Posterior vena cava (tissue), 2 donors: Measurements from ENCODE around the gene DYRK2. TPM values are rescaled to one million over a fixed set of nuclear protein-coding genes. Genes with fewer than 3 reads are reported as not detected.
"Not testable (repeated sequence)": the region's sequence is repeated elsewhere in the genome, so short reads cannot be mapped to it uniquely, and the experiment has no call there.

ENCODE experiments used
- DNase-seq: peaks from one replicate; pipeline ENCODE4 v3.0.0-alpha.2; 2020; ENCODE audit warnings: low spot score
- intact Hi-C, 2 donors: fragments of 100-400 bp; cut with DNase I; formaldehyde crosslinking; loops; one replicate each; pipeline versions ENCODE4 v1.14.1 to v1.14.2; 2022 to 2023
- total RNA-seq, 2 donors: library from RNA; stranded (reverse); fragmentation: NEBNext Ultra II Directional; extraction: Animal tissue kit (Norgen Biotek cat#: 25700); gene quantifications; one replicate each; pipeline ENCODE4 v1.2.1, GENCODE V29; 2021
- donor health status: DM: yes; HTN: yes; CAD: no.
- donor health status: DM: yes; HTN: yes; CAD: no.

The DYRK2 gene
- total RNA-seq, 2 donors from 2014 or later: 44.3 to 47.8 TPM

DNA sequence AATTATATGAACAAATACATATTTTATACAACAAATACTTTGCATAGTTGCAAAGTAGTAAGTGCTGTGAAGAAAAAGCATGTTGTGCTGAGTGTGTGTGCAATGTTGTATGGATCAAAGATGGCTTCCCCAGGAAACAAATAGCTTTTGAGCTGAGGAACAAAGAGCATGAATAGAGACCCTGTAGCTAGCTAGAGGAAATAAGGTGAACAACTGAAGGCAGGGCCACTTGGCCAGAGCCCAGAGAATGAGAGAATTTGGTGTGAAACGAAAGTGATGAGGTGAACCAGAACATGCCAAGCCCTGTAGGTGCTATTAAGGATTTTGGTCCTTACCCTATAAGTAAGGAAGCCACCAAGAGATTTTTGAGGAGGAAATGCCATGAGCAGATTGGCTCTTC, 17.1 kb downstream of the DYRK2 start:
- no peak for DNase-seq
- intact Hi-C loops: loop anchor here in 1 of 2 donors (10.0 kb wide), 1 partner anchor 49 kb away; no protein-coding TSS in a partner anchor

DNA sequence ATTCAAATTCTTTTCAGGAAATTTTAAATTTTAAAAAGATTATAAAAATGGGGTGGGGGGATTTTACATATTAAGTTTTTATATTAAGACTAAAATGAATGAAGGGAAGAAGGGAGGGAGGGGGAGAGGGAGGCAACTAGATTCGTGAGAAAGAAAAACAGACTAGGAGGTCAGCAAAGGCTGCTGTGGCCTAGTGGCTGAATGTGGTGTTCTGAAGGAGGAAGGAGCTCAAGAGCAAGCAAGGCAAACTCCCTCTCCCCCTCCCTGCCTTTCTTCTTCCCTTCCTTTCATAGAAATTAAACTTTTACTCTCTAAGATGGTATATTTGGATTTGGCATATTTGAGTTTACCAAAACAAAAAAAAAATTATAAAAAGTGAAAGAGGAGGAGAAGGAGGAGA, 18.1 kb downstream of the DYRK2 start:
- DNase-seq: no peak
- intact Hi-C loops: loop anchor here in 1 of 2 donors (10.0 kb wide), 1 partner anchor 48 kb away; no protein-coding TSS in a partner anchor

GRCh38 chr12:67667276-67668073, 18.9 kb downstream of the DYRK2 start:
- intact Hi-C loops: loop anchor here in 1 of 2 donors (10.0 kb wide), 1 partner anchor 47 kb away; no protein-coding TSS in a partner anchor
- DNase-seq: peak; percentile 90

DNA sequence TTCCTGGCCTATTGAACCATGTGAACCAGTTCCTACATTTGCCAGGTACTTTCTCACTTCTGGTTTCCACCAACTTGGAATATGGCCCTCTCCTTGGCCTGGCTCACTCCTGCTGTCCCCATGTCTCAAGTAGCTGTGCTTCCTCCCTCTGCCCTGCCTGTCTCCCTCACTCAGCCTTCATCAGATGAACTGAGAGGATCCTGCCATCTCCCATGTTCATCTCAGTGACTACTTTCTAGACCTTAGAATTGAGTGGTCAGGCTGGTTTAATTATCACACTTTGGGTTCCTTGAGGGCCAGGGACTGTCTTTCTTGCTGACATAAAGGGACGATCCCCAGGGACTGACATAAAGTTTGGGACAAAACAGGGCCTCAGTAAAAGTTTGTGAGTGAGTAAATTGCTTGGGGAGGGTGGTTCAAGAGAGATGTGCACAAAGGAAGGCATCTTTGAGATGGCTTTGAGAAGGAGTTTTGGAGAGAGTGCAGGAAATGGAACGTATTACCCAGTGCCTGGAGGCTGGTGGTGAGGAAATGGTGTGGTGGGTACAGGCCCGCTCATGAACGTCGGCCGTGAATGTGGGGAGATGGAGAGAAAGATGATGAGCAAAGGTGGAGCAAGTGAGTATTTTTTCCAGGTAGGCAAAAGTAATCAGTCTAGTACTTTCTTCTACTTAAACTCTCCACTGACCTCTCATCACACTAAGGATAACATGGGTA, 20.8 kb downstream of the DYRK2 start:
- intact Hi-C loops: loop anchor here in 1 of 2 donors (10.0 kb wide), 1 partner anchor 45 kb away; no protein-coding TSS in a partner anchor
- DNase-seq: no peak

DNA sequence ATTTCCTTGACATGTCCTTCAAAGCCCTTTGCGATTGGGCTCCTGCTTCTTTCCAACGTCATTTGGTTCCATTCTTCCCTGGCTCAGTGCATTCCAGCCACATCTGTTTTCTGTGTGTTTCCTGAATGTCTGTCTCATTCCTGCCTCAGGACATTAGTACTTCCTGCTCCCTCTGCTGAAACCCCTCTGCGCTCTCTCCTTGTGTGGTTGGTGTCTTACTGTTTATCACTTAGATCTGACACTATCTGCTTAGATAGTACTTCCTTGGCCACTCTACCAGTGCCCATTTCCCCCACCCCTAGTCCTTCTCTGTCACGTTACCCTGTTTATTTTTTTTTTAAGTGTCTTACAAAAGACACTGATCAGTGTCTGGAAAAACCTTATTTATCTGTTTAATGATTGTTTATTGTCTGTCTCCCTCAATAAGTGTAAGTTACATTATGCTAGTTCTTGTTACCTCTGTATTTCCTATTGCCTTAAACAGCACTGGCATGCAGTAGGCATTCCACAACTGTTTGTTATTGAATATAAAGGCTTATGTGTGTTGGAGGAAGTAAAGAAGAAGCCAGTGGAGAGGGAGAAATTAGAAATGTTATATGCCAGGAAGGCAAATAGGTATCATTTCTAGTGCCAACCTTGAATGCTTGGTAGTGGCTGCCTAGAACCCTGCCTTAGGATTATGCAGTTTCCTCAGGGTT, 21.5 kb downstream of the DYRK2 start:
- intact Hi-C loops: loop anchor here in 1 of 2 donors (10.0 kb wide), 1 partner anchor 45 kb away; no protein-coding TSS in a partner anchor

GRCh38 chr12:67671419-67671818, 22.9 kb downstream of the DYRK2 start:
- intact Hi-C loops: no loop called here
- DNase-seq: no peak

More for the DNA sequence above, 21.5 kb downstream of the DYRK2 start:
- no peak for DNase-seq

- DNase-seq: no peak
- intact Hi-C loops: no loop called here
Observed at GRCh38 chr12:67671892-67672291, 23.3 kb downstream of the DYRK2 start.

DNA sequence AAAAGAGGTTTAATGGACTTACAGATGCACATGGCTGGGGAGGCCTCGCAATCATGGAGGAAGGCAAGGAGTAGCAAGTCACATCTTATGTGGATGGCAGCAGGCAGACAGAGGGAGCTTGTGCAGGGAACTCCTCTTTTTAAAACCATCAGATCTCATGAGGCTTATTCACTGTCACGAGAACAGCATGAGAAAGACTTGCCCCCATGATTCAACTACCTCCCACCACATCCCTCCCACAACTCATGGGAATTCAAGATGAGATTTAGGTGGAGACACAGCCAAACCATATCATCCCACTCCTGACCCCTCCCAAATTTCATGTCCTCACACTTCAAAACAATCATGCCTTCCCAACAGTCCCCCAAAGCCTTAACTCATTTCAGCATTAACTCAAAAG, 24.0 kb downstream of the DYRK2 start:
- intact Hi-C loops, DNase-seq: not testable (repeated sequence)

GRCh38 chr12:67673509-67673908, 25.0 kb downstream of the DYRK2 start:
- intact Hi-C loops, DNase-seq: not testable (repeated sequence)

DNA sequence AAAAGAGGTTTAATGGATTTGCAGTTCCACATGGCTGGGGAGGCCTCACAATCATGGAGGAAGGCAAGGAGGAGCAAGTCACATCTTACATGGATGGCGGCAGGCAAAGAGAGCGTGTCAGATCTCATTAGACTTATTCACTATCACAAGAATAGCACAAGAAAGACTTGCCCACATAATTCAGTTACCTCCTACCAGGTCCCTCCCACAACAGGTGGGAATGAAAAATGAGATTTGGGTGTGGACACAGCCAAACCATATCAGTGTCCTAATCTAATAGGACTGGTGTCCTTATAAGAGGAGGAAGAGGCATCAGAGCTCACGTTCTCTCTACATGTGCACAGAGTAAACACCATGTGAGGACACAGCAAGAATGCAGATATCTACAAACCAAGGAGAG, 25.9 kb downstream of the DYRK2 start:
- intact Hi-C loops: no loop called here
- no peak for DNase-seq

DNA sequence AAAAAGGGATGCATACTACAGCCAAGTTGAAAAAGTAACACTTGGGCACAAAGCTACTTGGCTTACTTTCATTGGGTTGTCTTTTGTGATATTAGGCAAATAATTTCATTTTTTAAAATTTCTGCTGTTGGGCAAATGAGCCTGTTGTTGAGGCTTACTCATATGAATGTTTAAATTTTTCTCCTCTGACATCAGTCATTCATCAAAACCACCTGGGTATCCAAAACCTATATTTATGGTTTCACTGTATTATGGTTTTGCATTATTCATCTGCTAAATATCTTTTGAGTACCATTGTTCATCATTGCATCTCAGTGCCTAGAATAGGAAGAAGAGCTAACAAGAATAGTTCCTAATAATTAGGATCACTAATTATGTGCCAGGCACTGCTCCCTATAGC, 28.1 kb downstream of the DYRK2 start:
- intact Hi-C loops: no loop called here
- DNase-seq: no peak

DNA sequence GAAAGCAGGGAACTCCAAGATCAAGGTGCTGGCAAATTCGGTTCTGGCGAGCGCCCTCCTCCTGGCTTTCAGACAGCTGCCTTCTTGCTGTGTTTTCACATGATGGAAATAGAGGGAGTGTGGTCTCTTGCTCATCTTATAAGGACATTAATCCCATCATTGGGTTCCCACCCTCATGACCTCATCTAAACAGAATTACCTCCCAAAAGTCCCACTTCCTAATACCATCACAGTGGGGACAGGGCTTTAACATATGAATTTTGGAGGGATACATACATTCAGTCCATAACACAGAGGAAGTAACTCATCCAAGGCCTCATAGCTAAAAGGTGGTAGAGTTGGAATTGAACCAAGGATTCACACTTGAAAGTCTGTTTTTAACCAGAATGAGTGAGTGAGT, 28.6 kb downstream of the DYRK2 start:
- DNase-seq: no peak
- intact Hi-C loops: no loop called here

DNA sequence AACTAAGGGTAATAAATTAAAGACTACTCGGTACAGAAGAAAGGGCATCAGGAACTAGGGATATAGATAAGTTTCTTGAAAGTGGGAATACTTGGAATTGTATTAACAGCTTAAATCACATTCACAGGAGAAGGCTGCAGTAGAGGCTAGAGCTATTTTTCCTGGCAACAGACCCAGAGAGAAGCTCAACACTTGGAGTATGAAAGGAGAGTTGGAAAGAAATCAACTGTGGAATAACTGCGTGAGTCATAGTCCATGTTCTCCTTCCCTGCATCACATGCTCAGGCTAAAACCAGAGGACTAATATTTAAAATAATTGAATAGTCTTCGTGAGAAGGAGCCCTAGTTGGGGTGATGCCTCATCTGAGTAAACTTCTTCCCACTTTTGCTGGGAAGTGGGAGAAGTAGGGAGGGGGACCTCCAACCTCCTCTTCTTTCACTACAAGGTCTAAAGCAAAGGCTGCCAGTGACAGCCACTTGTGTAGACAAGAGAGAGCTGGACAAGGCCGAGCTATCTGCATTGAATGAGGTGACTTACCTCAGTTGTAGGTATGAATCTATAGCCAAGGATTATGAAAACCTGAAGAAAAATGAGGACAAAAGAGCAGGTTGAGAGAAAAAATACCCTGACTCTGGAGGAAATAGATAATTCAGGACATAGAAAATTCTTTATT, 32.7 kb downstream of the DYRK2 start:
- intact Hi-C loops: no loop called here
- no peak for DNase-seq

- intact Hi-C loops: no loop called here
- no peak for DNase-seq
Observed at GRCh38 chr12:67681941-67682620, 33.5 kb downstream of the DYRK2 start.

GRCh38 chr12:67689385-67689784, 40.8 kb downstream of the DYRK2 start:
- intact Hi-C loops: no loop called here
- DNase-seq: no peak

- intact Hi-C loops: no loop called here
- DNase-seq: no peak
Observed at GRCh38 chr12:67690656-67691055, 42.1 kb downstream of the DYRK2 start.

- DNase-seq: no peak
- intact Hi-C loops: no loop called here
Observed at GRCh38 chr12:67691220-67691619, 42.7 kb downstream of the DYRK2 start.

DNA sequence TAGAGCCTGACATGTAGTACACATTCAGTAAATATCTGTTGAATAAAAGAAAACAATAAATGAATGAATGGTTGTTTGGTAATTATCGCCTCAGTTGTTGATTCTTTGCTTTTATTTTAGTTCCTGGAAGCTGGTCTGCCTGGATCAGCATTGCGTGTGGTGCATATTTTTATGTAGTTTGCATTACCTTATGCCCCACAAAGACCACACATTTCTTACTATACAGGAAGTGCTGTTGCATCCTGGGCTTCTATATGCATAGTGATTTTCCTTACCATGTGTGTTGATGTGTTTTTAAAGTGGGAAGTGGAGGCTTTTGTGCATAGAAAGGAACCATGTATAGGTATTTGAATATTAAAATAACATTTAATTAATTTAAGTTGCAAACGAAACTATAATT, 43.6 kb downstream of the DYRK2 start:
- intact Hi-C loops: no loop called here
- DNase-seq: no peak

DNA sequence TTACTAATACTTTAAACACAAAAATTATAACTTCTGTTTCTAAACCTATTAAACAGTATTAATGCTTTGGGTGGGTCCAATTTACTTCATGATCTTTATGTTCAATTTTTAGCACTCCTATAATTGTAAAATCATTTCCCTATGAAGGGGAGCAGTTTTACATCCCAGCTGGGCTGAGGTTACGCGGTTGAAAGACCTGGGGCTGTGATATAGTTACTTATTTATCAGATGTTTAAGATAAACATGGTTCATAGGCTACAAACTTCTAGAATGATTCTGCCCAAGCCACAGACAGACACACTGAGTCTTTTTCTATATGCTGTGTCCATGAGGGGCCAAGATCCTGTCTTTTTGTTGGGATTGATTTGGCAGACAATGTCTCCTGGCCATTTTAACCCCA, 44.4 kb downstream of the DYRK2 start:
- no peak for DNase-seq
- intact Hi-C loops: no loop called here
